ENCODE data around the gene TK2. TPM values are rescaled to one million over a fixed set of nuclear protein-coding genes. Genes with fewer than 3 reads are reported as not detected.

The TK2 gene
- total and polyA plus RNA-seq, 2 donors from 2014 or later: 31.0 to 44.2 TPM

DNA sequence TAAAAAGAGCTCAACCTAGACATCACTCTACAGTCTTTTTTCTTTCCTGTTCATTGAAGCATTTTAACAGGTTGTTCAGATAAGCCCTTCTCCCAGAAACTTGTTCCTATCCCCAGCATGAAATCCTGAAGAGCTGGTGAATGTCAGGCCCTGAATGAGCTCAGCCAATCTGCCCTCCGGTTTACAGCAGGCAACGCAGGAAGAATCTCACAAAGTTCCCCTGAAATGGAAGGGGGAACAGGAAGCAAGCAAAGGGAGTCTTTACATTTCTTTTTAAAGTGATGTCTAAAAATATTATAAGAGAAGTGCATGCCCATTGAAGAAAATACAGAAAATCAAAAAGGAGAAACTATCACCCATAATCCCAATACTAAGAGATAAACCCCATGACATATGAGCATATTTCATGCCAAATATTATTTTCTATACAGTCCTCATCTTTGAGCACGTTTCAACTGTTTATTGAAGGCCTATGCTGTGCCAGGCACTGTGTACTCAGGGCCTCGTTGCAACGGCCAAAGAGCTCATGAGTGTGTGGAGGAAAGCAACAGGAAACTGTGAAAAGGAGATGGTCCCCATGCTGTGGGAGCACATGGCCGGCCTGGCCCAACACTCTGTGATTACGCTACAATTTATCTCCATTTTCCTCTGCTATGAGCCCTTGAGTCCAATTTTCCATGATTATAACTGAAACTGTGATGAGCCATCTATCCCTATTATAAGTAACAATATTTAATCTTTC, 5.7 kb downstream of the TK2 start:
- Histone ChIP-seq H3K9me3 (ENCODE audit: control insufficient read depth in 2 of 3, insufficient read depth in 1 of 3, low read length in 3 of 3) (no peaks in the 10 kb centered on the region), H3K36me3 (ENCODE audit: control insufficient read depth in 2 of 3, insufficient read depth in 3 of 3, low read length in 3 of 3) (peaks cover 0 to 3% (median 0%) of the 10 kb centered on the region in 3 donors), H3K27ac (ENCODE audit: low read depth in 2 of 2, low read length in 2 of 2) (no peak overlapping the region), H3K27me3 (ENCODE audit: control insufficient read depth, insufficient read depth, low read length) (no peaks in the 10 kb centered on the region), H3K4me1 (ENCODE audit: control insufficient read depth in 2 of 3, insufficient read depth in 2 of 3, low read depth in 1 of 3, low read length in 3 of 3) (peaks cover 0 to 3% (median 0%) of the 10 kb centered on the region in 3 donors), H3K4me3 (ENCODE audit: low read length in 3 of 3) (no peak overlapping the region), H3K9ac (ENCODE audit: low read length in 3 of 3) (no peak overlapping the region)
- TF ChIP-seq, protein P1, sequence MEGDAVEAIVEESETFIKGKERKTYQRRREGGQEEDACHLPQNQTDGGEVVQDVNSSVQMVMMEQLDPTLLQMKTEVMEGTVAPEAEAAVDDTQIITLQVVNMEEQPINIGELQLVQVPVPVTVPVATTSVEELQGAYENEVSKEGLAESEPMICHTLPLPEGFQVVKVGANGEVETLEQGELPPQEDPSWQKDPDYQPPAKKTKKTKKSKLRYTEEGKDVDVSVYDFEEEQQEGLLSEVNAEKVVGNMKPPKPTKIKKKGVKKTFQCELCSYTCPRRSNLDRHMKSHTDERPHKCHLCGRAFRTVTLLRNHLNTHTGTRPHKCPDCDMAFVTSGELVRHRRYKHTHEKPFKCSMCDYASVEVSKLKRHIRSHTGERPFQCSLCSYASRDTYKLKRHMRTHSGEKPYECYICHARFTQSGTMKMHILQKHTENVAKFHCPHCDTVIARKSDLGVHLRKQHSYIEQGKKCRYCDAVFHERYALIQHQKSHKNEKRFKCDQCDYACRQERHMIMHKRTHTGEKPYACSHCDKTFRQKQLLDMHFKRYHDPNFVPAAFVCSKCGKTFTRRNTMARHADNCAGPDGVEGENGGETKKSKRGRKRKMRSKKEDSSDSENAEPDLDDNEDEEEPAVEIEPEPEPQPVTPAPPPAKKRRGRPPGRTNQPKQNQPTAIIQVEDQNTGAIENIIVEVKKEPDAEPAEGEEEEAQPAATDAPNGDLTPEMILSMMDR (IDR thresholded peaks at IDR 0.05; ENCODE audit: borderline replicate concordance, extremely low read depth, insufficient read depth): no peak
- no peak for DNase-seq
- no peak for FAIRE-seq
- intact Hi-C loops (cut with DNase I): no loop called here

DNA sequence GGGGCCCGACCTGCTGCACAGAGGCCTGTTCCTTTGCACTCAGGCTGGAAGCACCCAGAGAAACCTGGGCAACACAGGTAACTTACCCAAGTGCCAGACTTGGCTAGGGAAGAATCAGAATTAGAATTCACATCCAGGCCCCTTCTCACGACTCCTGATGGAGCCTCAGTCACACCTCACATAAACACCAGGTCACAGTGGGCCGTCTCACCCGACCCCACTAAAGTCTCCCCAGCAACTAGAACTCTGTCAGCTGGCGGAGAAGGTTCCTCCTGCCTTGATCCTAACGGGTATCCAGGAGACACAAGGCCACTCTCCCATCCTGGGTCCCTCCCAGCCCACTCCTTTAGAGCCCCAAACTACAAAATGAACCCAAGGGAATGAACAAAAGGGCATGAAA, 6.4 kb downstream of the TK2 start:
- no peak for FAIRE-seq
- intact Hi-C loops (cut with DNase I): no loop called here
- peaks cover 0 to 2% (median 0%) of the 10 kb centered on the region in 3 donors for H3K4me1 ChIP-seq (ENCODE audit: control insufficient read depth in 2 of 3, insufficient read depth in 2 of 3, low read depth in 1 of 3, low read length in 3 of 3)
- no peak overlapping the region for H3K27ac ChIP-seq (ENCODE audit: low read depth in 2 of 2, low read length in 2 of 2)
- TF ChIP-seq, protein P1 (IDR thresholded peaks at IDR 0.05; ENCODE audit: borderline replicate concordance, extremely low read depth, insufficient read depth): no peak
- peaks cover 0 to 3% (median 0%) of the 10 kb centered on the region in 3 donors for H3K36me3 ChIP-seq (ENCODE audit: control insufficient read depth in 2 of 3, insufficient read depth in 3 of 3, low read length in 3 of 3)
- no peak for DNase-seq
- no peak overlapping the region for H3K4me3 ChIP-seq (ENCODE audit: low read length in 3 of 3)
- H3K9ac ChIP-seq (ENCODE audit: low read length in 3 of 3): no peak overlapping the region
- H3K9me3 ChIP-seq (ENCODE audit: control insufficient read depth in 2 of 3, insufficient read depth in 1 of 3, low read length in 3 of 3): no peaks in the 10 kb centered on the region
- no peaks in the 10 kb centered on the region for H3K27me3 ChIP-seq (ENCODE audit: control insufficient read depth, insufficient read depth, low read length)

DNA sequence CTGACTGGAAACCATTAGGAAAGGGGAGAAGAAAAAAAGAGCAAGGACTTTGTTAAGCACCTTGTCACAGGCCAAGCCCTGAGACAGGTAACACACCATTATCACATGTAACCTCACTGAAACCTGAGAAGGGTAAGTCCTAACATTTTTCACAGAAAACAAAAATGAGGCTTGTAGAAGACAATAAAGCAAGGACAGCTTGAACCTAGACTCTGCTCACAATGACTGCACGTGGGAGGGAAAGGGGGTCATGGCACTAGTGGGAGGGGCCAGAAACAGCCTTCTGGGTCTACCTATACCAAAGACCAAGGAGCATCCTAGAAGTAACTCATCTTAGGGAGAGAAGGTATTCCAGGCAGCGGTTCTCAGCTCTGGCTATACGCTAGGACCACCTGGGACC, 7.5 kb downstream of the TK2 start:
- intact Hi-C loops (cut with DNase I): no loop called here
- TF ChIP-seq, protein P1 (IDR thresholded peaks at IDR 0.05; ENCODE audit: borderline replicate concordance, extremely low read depth, insufficient read depth): no peak
- peaks cover 0 to 3% (median under 1%) of the 10 kb centered on the region in 3 donors for H3K36me3 ChIP-seq (ENCODE audit: control insufficient read depth in 2 of 3, insufficient read depth in 3 of 3, low read length in 3 of 3)

More for the DNA sequence above, 7.5 kb downstream of the TK2 start:
- H3K9ac ChIP-seq (ENCODE audit: low read length in 3 of 3): no peak overlapping the region
- H3K4me3 ChIP-seq (ENCODE audit: low read length in 3 of 3): no peak overlapping the region
- no peaks in the 10 kb centered on the region for H3K9me3 ChIP-seq (ENCODE audit: control insufficient read depth in 2 of 3, insufficient read depth in 1 of 3, low read length in 3 of 3)
- H3K27me3 ChIP-seq (ENCODE audit: control insufficient read depth, insufficient read depth, low read length): no peaks in the 10 kb centered on the region
- H3K27ac ChIP-seq (ENCODE audit: low read depth in 2 of 2, low read length in 2 of 2): no peak overlapping the region
- FAIRE-seq (no peak), DNase-seq (no peak)
- H3K4me1 ChIP-seq (ENCODE audit: control insufficient read depth in 2 of 3, insufficient read depth in 2 of 3, low read depth in 1 of 3, low read length in 3 of 3): no peaks in the 10 kb centered on the region

Data from kidney (tissue), 14 donors.